Erythroblast (primary cell): Measurements from ENCODE around the gene PIGQ.

Experiments used
- GATA1 ChIP-seq: IDR thresholded peaks from 2 replicates; pipeline ENCODE4 v1.6.1; 2011; ENCODE audit warnings: low read depth, mild to moderate bottlenecking, control low read depth, low read length, moderate library complexity
- POLR2A ChIP-seq: IDR thresholded peaks from 2 replicates; pipeline ENCODE4 v1.6.1; 2011; ENCODE audit warnings: mild to moderate bottlenecking, low read length

DNA sequence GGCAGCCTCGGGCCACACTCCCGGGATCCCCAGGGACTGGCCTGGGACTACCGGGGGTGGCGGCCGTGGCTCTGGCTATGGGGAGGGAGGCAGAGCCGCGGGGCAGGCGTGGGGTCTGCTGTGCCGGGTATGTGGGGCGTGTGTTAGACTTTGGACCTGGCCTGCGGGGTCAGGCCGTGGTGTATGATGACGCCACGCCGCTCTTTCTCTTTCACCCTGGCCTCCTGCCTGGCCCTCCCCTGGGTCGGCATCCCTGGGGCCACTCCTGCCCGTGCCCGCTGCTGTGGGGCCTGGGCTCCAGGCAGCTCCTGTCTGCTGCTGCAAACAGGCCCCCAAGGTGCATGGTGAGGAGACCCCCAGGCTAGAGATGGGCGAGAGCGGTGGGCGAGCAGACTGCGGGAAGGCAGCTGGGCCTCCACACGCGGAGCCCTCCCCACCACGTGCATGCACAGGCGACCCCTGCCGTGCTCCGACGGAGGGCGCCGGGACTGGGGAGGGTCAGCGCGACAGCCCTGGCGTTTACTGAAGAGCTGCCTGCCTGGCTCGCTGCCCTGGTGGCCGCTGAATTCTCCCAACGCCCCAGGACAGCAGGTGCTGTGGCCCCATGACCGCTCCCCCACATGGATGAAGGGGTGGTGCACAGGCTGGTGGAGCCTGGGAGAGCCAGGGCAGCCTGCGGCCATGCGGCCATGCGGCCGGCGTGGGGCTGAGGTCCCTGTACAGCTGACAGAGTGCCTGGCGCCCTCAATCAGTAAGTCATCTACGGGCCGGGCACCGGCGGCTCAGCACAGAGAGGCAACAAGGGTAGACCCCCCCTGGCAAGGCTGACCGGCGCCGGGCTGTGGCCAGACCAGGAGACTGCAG is 26.2 kb upstream of the PIGQ start:
- no peak for TF ChIP-seq POLR2A
- TF ChIP-seq GATA1, result no peak
